Hepatocyte (in vitro differentiated cells): ENCODE results near the gene CADPS2.

Experiments used
- CTCF ChIP-seq: fragments of 200-600 bp; sonication (generic); IDR thresholded peaks from 2 replicates; pipeline ENCODE4 v1.5.1; 2016; ENCODE audit warnings: antibody characterized with exemption, mild to moderate bottlenecking; ENCODE audit not compliant: poor library complexity
- EZH2 ChIP-seq: fragments of 200-600 bp; sonication (generic); IDR thresholded peaks from 2 replicates; pipeline ENCODE4 v1.6.1; 2016; ENCODE audit warnings: antibody characterized with exemption, mild to moderate bottlenecking, borderline replicate concordance
- EZH2phosphoT487 ChIP-seq: fragments of 200-600 bp; sonication (generic); IDR thresholded peaks from one replicate; pipeline ENCODE4 v1.6.1; 2018; ENCODE audit warnings: antibody characterized with exemption, mild to moderate bottlenecking, low read depth, moderate library complexity; ENCODE audit not compliant: unreplicated experiment, severe bottlenecking

- TF ChIP-seq CTCF = no peak
- no peak for TF ChIP-seq EZH2phosphoT487
- TF ChIP-seq EZH2 = no peak
These were observed 58.5 kb downstream of the CADPS2 start for GRCh38 chr7:122827763-122828162.
